GM23338 (cell line): ENCODE results near the gene ATN1. TPM values are rescaled to one million over a fixed set of nuclear protein-coding genes. Genes with fewer than 3 reads are reported as not detected.

Experiments used
- ATAC-seq: fragments of 200-7000 bp; cut with Tn5 transposase; 3 replicates; pipeline ENCODE4 v1.9.1; 2020
- DNase-seq: peaks from one replicate; pipeline ENCODE4 v3.0.0-alpha.2; 2015; ENCODE audit warnings: low spot score
- H2AFZ ChIP-seq: fragments of 200-600 bp; sonication (generic); 2 replicates; pipeline ENCODE4 v1.8.0; 2016; ENCODE audit warnings: antibody characterized with exemption, mild to moderate bottlenecking, moderate library complexity
- H3F3A ChIP-seq: fragments of 200-600 bp; sonication (generic); replicated peaks from 2 replicates; pipeline ENCODE4 v1.8.0; 2017; ENCODE audit warnings: antibody characterized with exemption, mixed run types, low read depth
- H3K27ac ChIP-seq: fragments of 200-600 bp; sonication (generic); 2 replicates; pipeline ENCODE4 v1.6.1; 2016; ENCODE audit warnings: low read depth
- H3K27me3 ChIP-seq: fragments of 200-600 bp; sonication (generic); 2 replicates; pipeline ENCODE4 v1.8.0; 2016; ENCODE audit warnings: mild to moderate bottlenecking, mixed run types, moderate library complexity; ENCODE audit not compliant: insufficient read depth
- H3K36me3 ChIP-seq: fragments of 200-600 bp; sonication (generic); 2 replicates; pipeline ENCODE4 v1.8.0; 2016; ENCODE audit warnings: mild to moderate bottlenecking; ENCODE audit not compliant: insufficient read depth
- H3K4me1 ChIP-seq: fragments of 200-600 bp; sonication (generic); 2 replicates; pipeline ENCODE4 v1.8.0; 2016; ENCODE audit warnings: mild to moderate bottlenecking, moderate library complexity; ENCODE audit not compliant: insufficient read depth
- H3K4me2 ChIP-seq: fragments of 200-600 bp; sonication (generic); 2 replicates; pipeline ENCODE4 v1.7.1; 2017; ENCODE audit warnings: mixed run types
- H3K4me3 ChIP-seq: fragments of 200-600 bp; sonication (generic); 2 replicates; pipeline ENCODE4 v1.6.1; 2016; ENCODE audit warnings: mixed run types
- H3K79me2 ChIP-seq: fragments of 200-600 bp; sonication (generic); replicated peaks from 2 replicates; pipeline ENCODE4 v1.8.0; 2017; ENCODE audit warnings: mild to moderate bottlenecking; ENCODE audit not compliant: insufficient read depth
- H3K9me2 ChIP-seq: fragments of 200-600 bp; sonication (generic); 2 replicates; pipeline ENCODE4 v1.8.0; 2017; ENCODE audit not compliant: insufficient read depth
- H4K20me1 ChIP-seq: fragments of 200-600 bp; sonication (generic); replicated peaks from 2 replicates; pipeline ENCODE4 v1.8.0; 2017; ENCODE audit warnings: mild to moderate bottlenecking; ENCODE audit not compliant: insufficient read depth
- H3K27ac Mint-ChIP-seq: 2 replicates; pipeline ENCODE4 v1.8.0; 2020; ENCODE audit warnings: inconsistent platforms, mild to moderate bottlenecking, moderate library complexity, mixed read lengths
- H3K27me3 Mint-ChIP-seq: 3 replicates; pipeline ENCODE4 v1.8.0; 2022; ENCODE audit warnings: low read depth, mild to moderate bottlenecking, moderate library complexity, mixed read lengths, inconsistent platforms; ENCODE audit not compliant: insufficient read depth, poor library complexity
- H3K36me3 Mint-ChIP-seq: 3 replicates; pipeline ENCODE4 v1.8.0; 2021; ENCODE audit warnings: low read depth, mild to moderate bottlenecking, inconsistent platforms, moderate library complexity, mixed read lengths
- H3K4me1 Mint-ChIP-seq: 3 replicates; pipeline ENCODE4 v1.8.0; 2020; ENCODE audit warnings: mild to moderate bottlenecking, inconsistent platforms, mixed read lengths
- H3K4me3 Mint-ChIP-seq: 3 replicates; pipeline ENCODE4 v1.8.0; 2021; ENCODE audit warnings: moderate library complexity, mild to moderate bottlenecking, inconsistent platforms, mixed read lengths
- H3K9me3 Mint-ChIP-seq: 3 replicates; pipeline ENCODE4 v1.8.0; 2020; ENCODE audit warnings: moderate library complexity, mild to moderate bottlenecking, inconsistent platforms, mixed read lengths
- CREB1 ChIP-seq: fragments of 250-450 bp; sonication (Bioruptor Pico); IDR thresholded peaks from 2 replicates; pipeline ENCODE4 v1.5.0; 2020; ENCODE audit warnings: low read depth, mild to moderate bottlenecking, moderate library complexity
- CTCF ChIP-seq, 2 experiments: fragments of 200-600 bp in 1 of 2; sonication (generic) in 1 of 2; conservative IDR thresholded peaks; 2 replicates each; pipeline versions ENCODE4 v1.5.1 to v1.6.1; 2016 to 2017; ENCODE audit warnings: antibody characterized with exemption in 2 of 2, low read depth in 2 of 2, mild to moderate bottlenecking in 2 of 2, moderate library complexity in 1 of 2
- EZH2phosphoT487 ChIP-seq: fragments of 200-600 bp; sonication (generic); IDR thresholded peaks from one replicate; pipeline ENCODE4 v1.8.1; 2018; ENCODE audit warnings: antibody characterized with exemption; ENCODE audit not compliant: unreplicated experiment
- REST ChIP-seq: IDR thresholded peaks from one replicate; pipeline ENCODE4 v1.6.1; 2018; ENCODE audit warnings: antibody characterized with exemption; ENCODE audit not compliant: unreplicated experiment
- STAT1 ChIP-seq: IDR thresholded peaks from one replicate; pipeline ENCODE4 v1.6.1; 2016; ENCODE audit warnings: antibody characterized with exemption; ENCODE audit not compliant: unreplicated experiment
- ZNF331 ChIP-seq: fragments of 250-450 bp; sonication (Bioruptor Pico); IDR thresholded peaks from 2 replicates; pipeline ENCODE4 v1.5.0; 2020; ENCODE audit warnings: low read depth, mild to moderate bottlenecking, moderate library complexity
- polyA plus RNA-seq: library from polyadenylated mRNA; unstranded; fragments of >200 nt; fragmentation: Nextera tagmentation; extraction: Ambion mirVana; gene quantifications from 2 replicates; pipeline ENCODE4 v1.2.1, GENCODE V29; 2016
- total RNA-seq: library from RNA; depleted of rRNA; stranded (reverse); fragments of >200 nt; shearing (Covaris generic); gene quantifications from 2 replicates; pipeline ENCODE4 v1.2.3, GENCODE V29; 2014
- TF ChIP-seq, protein P1 (sequence below): fragments of 250-450 bp; sonication (Bioruptor Pico); IDR thresholded peaks from 2 replicates; pipeline ENCODE4 v1.5.0; 2020; ENCODE audit warnings: mild to moderate bottlenecking, moderate library complexity

ATN1 gene
- total and polyA plus RNA-seq, 2 experiments from 2014 or later: 27.2 to 49.6 TPM

- Histone ChIP-seq H3F3A (peaks cover 20% of the 10 kb centered on the region), H3K4me1 (peaks cover 30% of the 10 kb centered on the region), H3K27ac (no peak overlapping the region), H3K27me3 (no peaks in the 10 kb centered on the region), H4K20me1 (no peaks in the 10 kb centered on the region), H2AFZ (no peak overlapping the region), H3K4me2 (no peak overlapping the region), H3K79me2 (0 out of 2 replicates have a peak, but pooled peaks cover 5% of the 10 kb centered on the region), H3K4me3 (no peak overlapping the region), H3K36me3 (no peaks in the 10 kb centered on the region), H3K9me2 (no peaks in the 10 kb centered on the region)
- H3K27me3 Mint-ChIP-seq: peaks cover 40% of the 10 kb centered on the region
- peaks cover 2% of the 10 kb centered on the region; the same call in 2 of the 3 replicates for H3K9me3 Mint-ChIP-seq
- peak overlapping the region; percentile 17; the same call in 1 of the 3 replicates for H3K4me3 Mint-ChIP-seq
- no peak for TF ChIP-seq EZH2phosphoT487
- peaks cover 49% of the 10 kb centered on the region for H3K4me1 Mint-ChIP-seq
- DNase-seq (no peak), ATAC-seq (no peak)
- no peak overlapping the region for H3K27ac Mint-ChIP-seq
- no peaks in the 10 kb centered on the region for H3K36me3 Mint-ChIP-seq
Measured at GRCh38 chr12:6948873-6949594, 21.3 kb downstream of the ATN1 start.

- Histone ChIP-seq H3K4me1 (peaks cover 23% of the 10 kb centered on the region), H3K27me3 (no peaks in the 10 kb centered on the region), H3K79me2 (no peaks in the 10 kb centered on the region), H3K27ac (no peak overlapping the region), H3K4me2 (no peak overlapping the region), H3F3A (peaks cover 14% of the 10 kb centered on the region), H3K9me2 (no peaks in the 10 kb centered on the region), H3K36me3 (no peaks in the 10 kb centered on the region), H2AFZ (no peak overlapping the region), H3K4me3 (no peak overlapping the region), H4K20me1 (no peaks in the 10 kb centered on the region)
- Mint-ChIP-seq H3K9me3 (no peaks in the 10 kb centered on the region), H3K27me3 (peaks cover 33% of the 10 kb centered on the region), H3K4me1 (peaks cover 44% of the 10 kb centered on the region), H3K27ac (no peak overlapping the region), H3K4me3 (no peak overlapping the region), H3K36me3 (no peaks in the 10 kb centered on the region)
- TF ChIP-seq CTCF (conservative IDR thresholded peaks at IDR 0.05; ENCODE audit: low read depth in 2 of 2) (peak; percentile 16 to 25; a peak in 1 of 4 replicates), REST (no peak), CREB1 (CRISPR knock-in tag) (no peak), STAT1 (no peak), ZNF331 (CRISPR knock-in tag) (no peak)
- TF ChIP-seq, protein P1, sequence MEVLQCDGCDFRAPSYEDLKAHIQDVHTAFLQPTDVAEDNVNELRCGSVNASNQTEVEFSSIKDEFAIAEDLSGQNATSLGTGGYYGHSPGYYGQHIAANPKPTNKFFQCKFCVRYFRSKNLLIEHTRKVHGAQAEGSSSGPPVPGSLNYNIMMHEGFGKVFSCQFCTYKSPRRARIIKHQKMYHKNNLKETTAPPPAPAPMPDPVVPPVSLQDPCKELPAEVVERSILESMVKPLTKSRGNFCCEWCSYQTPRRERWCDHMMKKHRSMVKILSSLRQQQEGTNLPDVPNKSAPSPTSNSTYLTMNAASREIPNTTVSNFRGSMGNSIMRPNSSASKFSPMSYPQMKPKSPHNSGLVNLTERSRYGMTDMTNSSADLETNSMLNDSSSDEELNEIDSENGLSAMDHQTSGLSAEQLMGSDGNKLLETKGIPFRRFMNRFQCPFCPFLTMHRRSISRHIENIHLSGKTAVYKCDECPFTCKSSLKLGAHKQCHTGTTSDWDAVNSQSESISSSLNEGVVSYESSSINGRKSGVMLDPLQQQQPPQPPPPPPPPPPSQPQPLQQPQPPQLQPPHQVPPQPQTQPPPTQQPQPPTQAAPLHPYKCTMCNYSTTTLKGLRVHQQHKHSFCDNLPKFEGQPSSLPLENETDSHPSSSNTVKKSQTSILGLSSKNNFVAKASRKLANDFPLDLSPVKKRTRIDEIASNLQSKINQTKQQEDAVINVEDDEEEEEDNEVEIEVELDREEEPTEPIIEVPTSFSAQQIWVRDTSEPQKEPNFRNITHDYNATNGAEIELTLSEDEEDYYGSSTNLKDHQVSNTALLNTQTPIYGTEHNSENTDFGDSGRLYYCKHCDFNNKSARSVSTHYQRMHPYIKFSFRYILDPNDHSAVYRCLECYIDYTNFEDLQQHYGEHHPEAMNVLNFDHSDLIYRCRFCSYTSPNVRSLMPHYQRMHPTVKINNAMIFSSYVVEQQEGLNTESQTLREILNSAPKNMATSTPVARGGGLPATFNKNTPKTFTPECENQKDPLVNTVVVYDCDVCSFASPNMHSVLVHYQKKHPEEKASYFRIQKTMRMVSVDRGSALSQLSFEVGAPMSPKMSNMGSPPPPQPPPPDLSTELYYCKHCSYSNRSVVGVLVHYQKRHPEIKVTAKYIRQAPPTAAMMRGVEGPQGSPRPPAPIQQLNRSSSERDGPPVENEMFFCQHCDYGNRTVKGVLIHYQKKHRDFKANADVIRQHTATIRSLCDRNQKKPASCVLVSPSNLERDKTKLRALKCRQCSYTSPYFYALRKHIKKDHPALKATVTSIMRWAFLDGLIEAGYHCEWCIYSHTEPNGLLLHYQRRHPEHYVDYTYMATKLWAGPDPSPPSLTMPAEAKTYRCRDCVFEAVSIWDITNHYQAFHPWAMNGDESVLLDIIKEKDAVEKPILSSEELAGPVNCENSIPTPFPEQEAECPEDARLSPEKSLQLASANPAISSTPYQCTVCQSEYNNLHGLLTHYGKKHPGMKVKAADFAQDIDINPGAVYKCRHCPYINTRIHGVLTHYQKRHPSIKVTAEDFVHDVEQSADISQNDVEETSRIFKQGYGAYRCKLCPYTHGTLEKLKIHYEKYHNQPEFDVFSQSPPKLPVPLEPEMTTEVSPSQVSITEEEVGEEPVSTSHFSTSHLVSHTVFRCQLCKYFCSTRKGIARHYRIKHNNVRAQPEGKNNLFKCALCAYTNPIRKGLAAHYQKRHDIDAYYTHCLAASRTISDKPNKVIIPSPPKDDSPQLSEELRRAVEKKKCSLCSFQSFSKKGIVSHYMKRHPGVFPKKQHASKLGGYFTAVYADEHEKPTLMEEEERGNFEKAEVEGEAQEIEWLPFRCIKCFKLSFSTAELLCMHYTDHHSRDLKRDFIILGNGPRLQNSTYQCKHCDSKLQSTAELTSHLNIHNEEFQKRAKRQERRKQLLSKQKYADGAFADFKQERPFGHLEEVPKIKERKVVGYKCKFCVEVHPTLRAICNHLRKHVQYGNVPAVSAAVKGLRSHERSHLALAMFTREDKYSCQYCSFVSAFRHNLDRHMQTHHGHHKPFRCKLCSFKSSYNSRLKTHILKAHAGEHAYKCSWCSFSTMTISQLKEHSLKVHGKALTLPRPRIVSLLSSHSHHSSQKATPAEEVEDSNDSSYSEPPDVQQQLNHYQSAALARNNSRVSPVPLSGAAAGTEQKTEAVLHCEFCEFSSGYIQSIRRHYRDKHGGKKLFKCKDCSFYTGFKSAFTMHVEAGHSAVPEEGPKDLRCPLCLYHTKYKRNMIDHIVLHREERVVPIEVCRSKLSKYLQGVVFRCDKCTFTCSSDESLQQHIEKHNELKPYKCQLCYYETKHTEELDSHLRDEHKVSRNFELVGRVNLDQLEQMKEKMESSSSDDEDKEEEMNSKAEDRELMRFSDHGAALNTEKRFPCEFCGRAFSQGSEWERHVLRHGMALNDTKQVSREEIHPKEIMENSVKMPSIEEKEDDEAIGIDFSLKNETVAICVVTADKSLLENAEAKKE (CRISPR knock-in tag): no peak
- DNase-seq (no peak), ATAC-seq (no peak)
Measured at GRCh38 chr12:6950401-6950801, 22.6 kb downstream of the ATN1 start.
